HepG2 (cell line): ENCODE data around the gene CEL. TPM values are rescaled to one million over a fixed set of nuclear protein-coding genes. Genes with fewer than 3 reads are reported as not detected.

Experiments used
- ARNT ChIP-seq: fragments of 450-650 bp; IDR thresholded peaks from 2 replicates; pipeline ENCODE4 v1.6.1; 2017
- ATF7-NPFF ChIP-seq: sonication (generic); formaldehyde crosslinking; IDR thresholded peaks from 2 replicates; pipeline ENCODE4 v1.8.1; 2023; ENCODE audit warnings: mild to moderate bottlenecking, low read depth, missing genetic modification reagents, moderate library complexity
- HDAC1 ChIP-seq: sonication (generic); formaldehyde crosslinking; IDR thresholded peaks from 2 replicates; pipeline ENCODE4 v1.5.1; 2020; ENCODE audit warnings: mild to moderate bottlenecking, missing genetic modification reagents
- HMGXB3 ChIP-seq: sonication (generic); formaldehyde crosslinking; IDR thresholded peaks from 2 replicates; pipeline ENCODE4 v1.4.0; 2020; ENCODE audit warnings: missing genetic modification reagents, borderline replicate concordance
- HNF1A ChIP-seq, 2 experiments: sonication (generic) in 1 of 2; formaldehyde crosslinking in 1 of 2; IDR thresholded peaks; 2 replicates each; pipeline versions ENCODE4 v1.4.0 to v1.6.1; 2016 to 2020; ENCODE audit warnings: borderline replicate concordance in 1 of 2, low read depth in 1 of 2, mild to moderate bottlenecking in 1 of 2, missing genetic modification reagents in 1 of 2
- HNF1B ChIP-seq: sonication (generic); formaldehyde crosslinking; IDR thresholded peaks from 2 replicates; pipeline ENCODE4 v1.5.1; 2020; ENCODE audit warnings: mild to moderate bottlenecking, moderate library complexity, missing genetic modification reagents
- KAT8 ChIP-seq: IDR thresholded peaks from 2 replicates; pipeline ENCODE4 v1.6.1; 2016; ENCODE audit warnings: missing genetic modification reagents, missing compliant biosample characterization
- MED1 ChIP-seq: sonication (generic); formaldehyde crosslinking; IDR thresholded peaks from 2 replicates; pipeline ENCODE4 v1.4.0; 2020; ENCODE audit warnings: missing genetic modification reagents
- MTA1 ChIP-seq: sonication (generic); formaldehyde crosslinking; IDR thresholded peaks from 2 replicates; pipeline ENCODE4 v1.4.0; 2020; ENCODE audit warnings: missing genetic modification reagents, mild to moderate bottlenecking, borderline replicate concordance
- NFIC ChIP-seq: IDR thresholded peaks from 2 replicates; pipeline ENCODE4 v1.6.1; 2012; ENCODE audit warnings: mild to moderate bottlenecking, low read length, inconsistent platforms
- RFX1 ChIP-seq: fragments of 450-650 bp; IDR thresholded peaks from 2 replicates; pipeline ENCODE4 v1.6.1; 2017
- RFX3 ChIP-seq: IDR thresholded peaks from 2 replicates; pipeline ENCODE4 v1.6.1; 2016; ENCODE audit warnings: missing biosample characterization, missing genetic modification reagents
- ZBTB42 ChIP-seq: sonication (generic); formaldehyde crosslinking; IDR thresholded peaks from 2 replicates; pipeline ENCODE4 v1.5.0; 2020; ENCODE audit warnings: mild to moderate bottlenecking, missing genetic modification reagents
- ZKSCAN8 ChIP-seq: IDR thresholded peaks from 2 replicates; pipeline ENCODE4 v1.6.1; 2016; ENCODE audit warnings: borderline replicate concordance, missing genetic modification reagents, missing compliant biosample characterization
- ZNF275 ChIP-seq: sonication (generic); formaldehyde crosslinking; IDR thresholded peaks from 2 replicates; pipeline ENCODE4 v1.8.0; 2022; ENCODE audit warnings: missing genetic modification reagents, mild to moderate bottlenecking, inconsistent platforms, borderline replicate concordance
- ZNF354B ChIP-seq: sonication (generic); formaldehyde crosslinking; IDR thresholded peaks from 2 replicates; pipeline ENCODE4 v1.8.0; 2022; ENCODE audit warnings: mild to moderate bottlenecking, missing genetic modification reagents
- ZNF703 ChIP-seq: sonication (generic); formaldehyde crosslinking; IDR thresholded peaks from 2 replicates; pipeline ENCODE4 v1.5.1; 2020; ENCODE audit warnings: missing genetic modification reagents, mild to moderate bottlenecking, moderate library complexity, borderline replicate concordance
- polyA plus RNA-seq, 8 experiments: library from polyadenylated mRNA; depleted of rRNA in 3 of 8; stranded (reverse) in 7 of 8; unstranded in 1 of 8; fragments of >200 nt; fragmentation: Illumina TruSeq in 4 of 8; extraction: Trizol in 4 of 8; gene quantifications; 2 replicates each; pipeline versions ENCODE4 v1.2.1 to v1.2.3, GENCODE V29; 2011 to 2016; ENCODE audit warnings: low read depth in 4 of 8, missing spikeins in 1 of 8, mixed read lengths in 1 of 8; ENCODE audit not compliant: insufficient read depth in 1 of 8
- total RNA-seq, 5 experiments: library from RNA; depleted of rRNA; stranded (reverse); fragments of >200 nt; fragmentation: Illumina TruSeq; extraction: Trizol; gene quantifications; 2 replicates each; pipeline ENCODE4 v1.2.3, GENCODE V29; 2016; ENCODE audit warnings: low read depth in 1 of 5

The CEL gene
- total and polyA plus RNA-seq, 2 of the 13 experiments (the other 11 are each of a cell fraction or from before 2014, with no cell fraction given) = 0.63 to 1.5 TPM

GRCh38 chr9:133030317-133031129 lies 31.3 kb upstream of the CEL start, which contains the start of gene GTF3C5 (continued):
- no peak for TF ChIP-seq HNF1A (IDR thresholded peaks at IDR 0.05; ENCODE audit: low read depth)
- peak; percentile 37; the same call in 1 of the 2 replicates for TF ChIP-seq HNF1A (CRISPR knock-in tag; IDR thresholded peaks at IDR 0.05; ENCODE audit: borderline replicate concordance)
- TF ChIP-seq ZBTB42 (CRISPR knock-in tag) = no peak
- TF ChIP-seq ATF7-NPFF (CRISPR knock-in tag) = 0 out of 2 replicates have a peak, but pooled peaks have one; percentile 11
- TF ChIP-seq HMGXB3 (CRISPR knock-in tag) = peak; percentile 83
- no peak for TF ChIP-seq HNF1B (CRISPR knock-in tag)
- peak; percentile 67; the same call in 1 of the 2 replicates for TF ChIP-seq ZKSCAN8 (CRISPR knock-in tag)
- no peak for TF ChIP-seq RFX3 (CRISPR knock-in tag)
- peak; percentile 93 for TF ChIP-seq KAT8 (CRISPR knock-in tag)
- TF ChIP-seq MED1 = peak; percentile 75
- TF ChIP-seq HDAC1 (CRISPR knock-in tag) = peak; percentile 93
- no peak for TF ChIP-seq RFX1
- no peak for TF ChIP-seq ZNF275 (CRISPR knock-in tag)
- peak; percentile 64 for TF ChIP-seq NFIC
- TF ChIP-seq ZNF703 (CRISPR knock-in tag) = no peak
- no peak for TF ChIP-seq ARNT
- TF ChIP-seq ZNF354B (CRISPR knock-in tag) = no peak
- no peak; the same call in 1 of the 2 replicates for TF ChIP-seq MTA1
